HepG2 (cell line): ENCODE measurements around the gene MRPS5. TPM values are rescaled to one million over a fixed set of nuclear protein-coding genes. Genes with fewer than 3 reads are reported as not detected.

Experiments used
- ARID4A ChIP-seq: sonication (generic); formaldehyde crosslinking; IDR thresholded peaks from 2 replicates; pipeline ENCODE4 v1.5.0; 2020; ENCODE audit warnings: mild to moderate bottlenecking, missing genetic modification reagents, borderline replicate concordance
- BORCS8-MEF2B ChIP-seq: sonication (generic); formaldehyde crosslinking; IDR thresholded peaks from 2 replicates; pipeline ENCODE4 v1.8.0; 2022; ENCODE audit warnings: mild to moderate bottlenecking, missing genetic modification reagents
- CEBPG ChIP-seq: IDR thresholded peaks from 2 replicates; pipeline ENCODE4 v1.6.1; 2016
- CHD4 ChIP-seq: fragments of 200-600 bp; sonication (generic); IDR thresholded peaks from 2 replicates; pipeline ENCODE4 v1.7.0; 2017; ENCODE audit warnings: mild to moderate bottlenecking, low read length, borderline replicate concordance
- HMGXB4 ChIP-seq, 2 experiments: sonication (generic) in 1 of 2; formaldehyde crosslinking in 1 of 2; IDR thresholded peaks; 2 replicates each; pipeline versions ENCODE4 v1.4.0 to v1.6.1; 2018 to 2020; ENCODE audit warnings: missing genetic modification reagents in 2 of 2, borderline replicate concordance in 1 of 2, low read depth in 1 of 2, mild to moderate bottlenecking in 1 of 2, missing biosample characterization in 1 of 2
- IRX3 ChIP-seq: sonication (generic); formaldehyde crosslinking; IDR thresholded peaks from 2 replicates; pipeline ENCODE4 v1.8.1; 2023; ENCODE audit warnings: mild to moderate bottlenecking, low read depth, missing genetic modification reagents, borderline replicate concordance
- KAT8 ChIP-seq: IDR thresholded peaks from 2 replicates; pipeline ENCODE4 v1.6.1; 2016; ENCODE audit warnings: missing genetic modification reagents, missing compliant biosample characterization
- MED1 ChIP-seq: sonication (generic); formaldehyde crosslinking; IDR thresholded peaks from 2 replicates; pipeline ENCODE4 v1.4.0; 2020; ENCODE audit warnings: missing genetic modification reagents
- MTA3 ChIP-seq: sonication (generic); formaldehyde crosslinking; IDR thresholded peaks from 2 replicates; pipeline ENCODE4 v1.4.0; 2020; ENCODE audit warnings: missing genetic modification reagents
- MYPOP ChIP-seq: sonication (generic); formaldehyde crosslinking; IDR thresholded peaks from 2 replicates; pipeline ENCODE4 v1.8.1; 2023; ENCODE audit warnings: mild to moderate bottlenecking, moderate library complexity, missing genetic modification reagents
- SMC3 ChIP-seq: IDR thresholded peaks from 2 replicates; pipeline ENCODE4 v1.6.1; 2011; ENCODE audit warnings: low read length, improper control_type of control experiment
- SP2 ChIP-seq: sonication (generic); formaldehyde crosslinking; IDR thresholded peaks from 2 replicates; pipeline ENCODE4 v1.5.1; 2020; ENCODE audit warnings: mild to moderate bottlenecking, missing genetic modification reagents
- ZNF30 ChIP-seq: sonication (generic); formaldehyde crosslinking; IDR thresholded peaks from 2 replicates; pipeline ENCODE4 v1.5.0; 2020; ENCODE audit warnings: mild to moderate bottlenecking, missing genetic modification reagents
- ZNF572 ChIP-seq: sonication (generic); formaldehyde crosslinking; IDR thresholded peaks from 2 replicates; pipeline ENCODE4 v1.5.1; 2020; ENCODE audit warnings: mild to moderate bottlenecking, missing genetic modification reagents
- ZNF609 ChIP-seq: sonication (generic); formaldehyde crosslinking; IDR thresholded peaks from 2 replicates; pipeline ENCODE4 v1.4.0; 2020; ENCODE audit warnings: mild to moderate bottlenecking, missing genetic modification reagents, borderline replicate concordance
- ZNF816 ChIP-seq: sonication (generic); formaldehyde crosslinking; IDR thresholded peaks from 2 replicates; pipeline ENCODE4 v1.8.0; 2022; ENCODE audit warnings: missing genetic modification reagents, mild to moderate bottlenecking, borderline replicate concordance
- polyA plus RNA-seq, 8 experiments: library from polyadenylated mRNA; depleted of rRNA in 3 of 8; stranded (reverse) in 7 of 8; unstranded in 1 of 8; fragments of >200 nt; fragmentation: Illumina TruSeq in 4 of 8; extraction: Trizol in 4 of 8; gene quantifications; 2 replicates each; pipeline versions ENCODE4 v1.2.1 to v1.2.3, GENCODE V29; 2011 to 2016; ENCODE audit warnings: low read depth in 4 of 8, missing spikeins in 1 of 8, mixed read lengths in 1 of 8; ENCODE audit not compliant: insufficient read depth in 1 of 8
- total RNA-seq, 5 experiments: library from RNA; depleted of rRNA; stranded (reverse); fragments of >200 nt; fragmentation: Illumina TruSeq; extraction: Trizol; gene quantifications; 2 replicates each; pipeline ENCODE4 v1.2.3, GENCODE V29; 2016; ENCODE audit warnings: low read depth in 1 of 5

MRPS5 gene
- total and polyA plus RNA-seq, 2 of the 13 experiments (the other 11 are each of a cell fraction or from before 2014, with no cell fraction given): 98.8 to 134 TPM

GRCh38 chr2:95115418-95115817, 6.2 kb downstream of the MRPS5 start (continued):
- TF ChIP-seq ZNF609 (CRISPR knock-in tag) (no peak), CEBPG (CRISPR knock-in tag) (peak; percentile 72), SP2 (no peak), ARID4A (CRISPR knock-in tag) (peak; percentile 30; the same call in 1 of the 2 replicates), MYPOP (CRISPR knock-in tag) (no peak), SMC3 (peak; percentile 83), ZNF572 (CRISPR knock-in tag) (no peak), MED1 (CRISPR knock-in tag) (peak; percentile 55), MTA3 (CRISPR knock-in tag) (no peak), ZNF30 (CRISPR knock-in tag) (no peak), IRX3 (CRISPR knock-in tag) (no peak), KAT8 (CRISPR knock-in tag) (no peak), ZNF816 (CRISPR knock-in tag) (no peak), BORCS8-MEF2B (CRISPR knock-in tag) (no peak), HMGXB4 (CRISPR knock-in tag; IDR thresholded peaks at IDR 0.05; ENCODE audit: borderline replicate concordance in 1 of 2, low read depth in 1 of 2) (peak; percentile 66 to 83; a peak in 3 of 4 replicates), CHD4 (no peak)
